Transverse colon (tissue), 4 donors: Measurements from ENCODE around the gene SLC24A3.

Source experiments
- EP300 ChIP-seq: sonication (generic); formaldehyde crosslinking; IDR thresholded peaks from one replicate; pipeline ENCODE4 v1.6.1; 2017; ENCODE audit warnings: antibody characterized with exemption, low read depth
- POLR2A ChIP-seq: fragments of 450-650 bp; IDR thresholded peaks from one replicate; pipeline ENCODE4 v1.6.1; 2016; ENCODE audit warnings: antibody characterized with exemption, mild to moderate bottlenecking, moderate library complexity
- POLR2AphosphoS5 ChIP-seq, 3 donors: sonication (generic); formaldehyde crosslinking; IDR thresholded peaks; one replicate each; pipeline ENCODE4 v1.6.1; 2016; ENCODE audit warnings: antibody characterized with exemption in 3 of 3
- TF ChIP-seq, protein P1 (sequence below), 5 experiments: fragments of 200-600 bp in 3 of 5; fragments of 450-650 bp in 2 of 5; sonication (generic) in 3 of 5; IDR thresholded peaks; 1 replicate in 2 of 5; 2 replicates in 3 of 5; pipeline ENCODE4 v1.5.1; 2016 to 2017; ENCODE audit warnings: antibody characterized with exemption in 5 of 5, inconsistent platforms in 3 of 5, mild to moderate bottlenecking in 2 of 5, moderate library complexity in 1 of 5

DNA sequence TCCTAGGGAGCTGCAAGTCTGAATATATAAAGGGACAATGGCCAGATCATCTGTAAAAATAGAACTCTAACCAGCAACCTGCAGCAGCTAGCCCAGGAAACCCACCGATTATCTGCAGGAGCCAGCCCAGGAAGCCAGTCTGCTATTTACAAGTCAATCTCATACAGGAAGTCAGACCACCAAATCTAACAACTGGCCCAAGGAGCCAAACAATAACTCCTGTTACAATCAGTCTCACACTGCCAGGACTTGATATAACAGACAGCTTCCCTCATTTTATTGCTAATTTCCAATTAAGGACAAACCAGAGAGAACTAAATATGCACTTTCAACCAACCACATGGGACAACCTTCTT is 531.2 kb downstream of the SLC24A3 start:
- TF ChIP-seq, protein P1, sequence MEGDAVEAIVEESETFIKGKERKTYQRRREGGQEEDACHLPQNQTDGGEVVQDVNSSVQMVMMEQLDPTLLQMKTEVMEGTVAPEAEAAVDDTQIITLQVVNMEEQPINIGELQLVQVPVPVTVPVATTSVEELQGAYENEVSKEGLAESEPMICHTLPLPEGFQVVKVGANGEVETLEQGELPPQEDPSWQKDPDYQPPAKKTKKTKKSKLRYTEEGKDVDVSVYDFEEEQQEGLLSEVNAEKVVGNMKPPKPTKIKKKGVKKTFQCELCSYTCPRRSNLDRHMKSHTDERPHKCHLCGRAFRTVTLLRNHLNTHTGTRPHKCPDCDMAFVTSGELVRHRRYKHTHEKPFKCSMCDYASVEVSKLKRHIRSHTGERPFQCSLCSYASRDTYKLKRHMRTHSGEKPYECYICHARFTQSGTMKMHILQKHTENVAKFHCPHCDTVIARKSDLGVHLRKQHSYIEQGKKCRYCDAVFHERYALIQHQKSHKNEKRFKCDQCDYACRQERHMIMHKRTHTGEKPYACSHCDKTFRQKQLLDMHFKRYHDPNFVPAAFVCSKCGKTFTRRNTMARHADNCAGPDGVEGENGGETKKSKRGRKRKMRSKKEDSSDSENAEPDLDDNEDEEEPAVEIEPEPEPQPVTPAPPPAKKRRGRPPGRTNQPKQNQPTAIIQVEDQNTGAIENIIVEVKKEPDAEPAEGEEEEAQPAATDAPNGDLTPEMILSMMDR (IDR thresholded peaks at IDR 0.05): no peak
- TF ChIP-seq POLR2A: no peak
- TF ChIP-seq POLR2AphosphoS5 (IDR thresholded peaks at IDR 0.05): no peak
- TF ChIP-seq EP300: no peak
